Natural killer cell (primary cell): ENCODE results near the gene MMEL1. TPM values are rescaled to one million over a fixed set of nuclear protein-coding genes. Genes with fewer than 3 reads are reported as not detected.

Experiments used
- ATAC-seq, 3 donors: fragments of 150-1000 bp in 2 of 3; fragments of 200-7000 bp in 1 of 3; cut with Tn5 transposase; 1 replicate in 1 of 3; 2 replicates in 2 of 3; pipeline ENCODE4 v1.10.0; 2021; ENCODE audit warnings: mild to moderate bottlenecking in 2 of 3, moderate library complexity in 2 of 3
- DNase-seq, 2 donors: peaks; one replicate each; pipeline versions ENCODE4 v3.0.0 to v3.0.0-alpha.2; 2013 to 2021; ENCODE audit warnings: mixed read lengths in 1 of 2
- H3K27ac ChIP-seq: one replicate; pipeline ENCODE4 v1.5.1; 2013; ENCODE audit warnings: mild to moderate bottlenecking, low read length
- H3K27me3 ChIP-seq: one replicate; pipeline ENCODE4 v1.6.1; 2013; ENCODE audit warnings: low read length; ENCODE audit not compliant: control insufficient read depth, insufficient read depth
- H3K36me3 ChIP-seq: one replicate; pipeline ENCODE4 v1.6.1; 2013; ENCODE audit warnings: low read length; ENCODE audit not compliant: control insufficient read depth, insufficient read depth
- H3K4me1 ChIP-seq: one replicate; pipeline ENCODE4 v1.6.1; 2013; ENCODE audit warnings: low read length; ENCODE audit not compliant: control insufficient read depth, insufficient read depth
- H3K4me3 ChIP-seq: one replicate; pipeline ENCODE4 v1.5.1; 2013; ENCODE audit warnings: low read length
- H3K9me3 ChIP-seq: one replicate; pipeline ENCODE4 v1.6.1; 2013; ENCODE audit warnings: low read length; ENCODE audit not compliant: control insufficient read depth, insufficient read depth
- H3K27ac Mint-ChIP-seq, 2 donors: one replicate each; pipeline ENCODE4 v1.8.0; 2022; ENCODE audit warnings: mild to moderate bottlenecking in 2 of 2, mixed read lengths in 2 of 2, moderate library complexity in 1 of 2
- H3K27me3 Mint-ChIP-seq, 2 donors: one replicate each; pipeline ENCODE4 v1.8.0; 2022; ENCODE audit warnings: low read depth in 2 of 2, mixed read lengths in 2 of 2
- H3K36me3 Mint-ChIP-seq: one replicate; pipeline ENCODE4 v1.8.0; 2022; ENCODE audit warnings: mixed read lengths
- H3K4me1 Mint-ChIP-seq, 2 donors: one replicate each; pipeline ENCODE4 v1.8.0; 2022; ENCODE audit warnings: mixed read lengths in 2 of 2
- H3K4me3 Mint-ChIP-seq: one replicate; pipeline ENCODE4 v1.8.0; 2022; ENCODE audit warnings: mild to moderate bottlenecking, moderate library complexity, mixed read lengths
- H3K9me3 Mint-ChIP-seq, 2 donors: one replicate each; pipeline ENCODE4 v1.8.0; 2022; ENCODE audit warnings: mixed read lengths in 2 of 2
- WGBS: methylation state at CpG from one replicate; pipeline ENCODE4 v1.1.7; 2013; ENCODE audit warnings: missing lambda C conversion rate; ENCODE audit not compliant: insufficient coverage; 5-methylcytosine and 5-hydroxymethylcytosine counted together
- intact Hi-C: fragments of 100-400 bp; cut with micrococcal nuclease; formaldehyde crosslinking; loops from one replicate; pipeline ENCODE4 v1.14.2; 2022
- total RNA-seq, 4 donors: library from RNA; stranded (reverse); fragments of 120-200 nt in 1 of 4; gene quantifications; one replicate each; pipeline versions ENCODE4 v1.2.3 to v1.2.4, GENCODE V29; 2013 to 2022
- TF ChIP-seq, protein P1 (sequence below): fragments of 200-600 bp; IDR thresholded peaks from one replicate; pipeline ENCODE4 v1.8.0; 2022; ENCODE audit warnings: antibody characterized with exemption

MMEL1 gene
- total RNA-seq, 3 donors from 2014 or later (not counting 1 experiment from before 2014, with no cell fraction given) = 1.3 to 2.0 TPM; not detected in 1

DNA sequence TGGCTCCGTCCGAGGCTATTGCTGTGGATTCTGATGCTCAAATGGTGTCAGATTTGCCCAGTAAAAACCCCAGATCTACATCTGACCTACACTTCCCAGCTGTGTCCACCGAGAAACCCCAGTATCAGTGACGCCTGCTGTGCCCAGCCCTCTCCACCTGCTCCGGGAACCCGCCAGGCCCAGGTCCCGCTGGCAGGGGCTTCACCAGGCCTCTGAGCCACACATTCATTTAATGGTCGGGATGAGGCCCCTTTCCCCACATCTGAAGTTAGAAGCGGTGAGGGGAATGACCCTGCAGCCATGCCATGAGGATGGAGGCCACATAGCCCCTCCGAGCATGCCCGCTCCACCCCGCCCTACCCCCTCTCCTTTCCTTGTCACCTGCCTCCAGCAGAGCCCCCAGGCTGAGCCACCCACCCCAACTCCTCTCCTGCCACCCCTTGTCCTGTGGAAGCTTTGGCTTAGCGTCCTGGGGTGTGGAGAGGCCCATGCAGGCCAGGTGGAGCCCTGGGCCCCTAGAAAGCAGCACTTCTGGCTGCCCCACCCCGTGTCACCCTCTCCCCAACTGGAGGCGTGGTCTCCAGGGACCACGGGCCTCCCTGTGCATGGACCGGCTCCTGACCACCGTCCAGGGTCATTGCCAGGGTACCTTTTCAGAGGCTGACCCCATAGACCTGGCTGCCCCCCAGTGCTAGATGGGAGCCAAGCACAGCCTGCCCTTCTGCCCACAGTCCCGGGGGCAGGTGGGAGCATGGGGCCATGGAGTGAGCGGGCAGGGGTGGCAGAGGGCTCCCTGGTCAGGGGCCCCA lies 68.6 kb downstream of the MMEL1 start:
- H3K27me3 Mint-ChIP-seq = no peaks in the 10 kb centered on the region
- Histone ChIP-seq H3K27me3 (no peaks in the 10 kb centered on the region), H3K4me3 (no peak overlapping the region), H3K36me3 (peaks cover 42% of the 10 kb centered on the region), H3K9me3 (no peaks in the 10 kb centered on the region), H3K4me1 (peaks cover 5% of the 10 kb centered on the region), H3K27ac (no peak overlapping the region)
- peak overlapping the region; percentile 29 to 45 for H3K27ac Mint-ChIP-seq
- no peaks in the 10 kb centered on the region for H3K9me3 Mint-ChIP-seq
- H3K4me1 Mint-ChIP-seq = peaks cover 0 to 17% of the 10 kb centered on the region in 2 donors
- TF ChIP-seq, protein P1, sequence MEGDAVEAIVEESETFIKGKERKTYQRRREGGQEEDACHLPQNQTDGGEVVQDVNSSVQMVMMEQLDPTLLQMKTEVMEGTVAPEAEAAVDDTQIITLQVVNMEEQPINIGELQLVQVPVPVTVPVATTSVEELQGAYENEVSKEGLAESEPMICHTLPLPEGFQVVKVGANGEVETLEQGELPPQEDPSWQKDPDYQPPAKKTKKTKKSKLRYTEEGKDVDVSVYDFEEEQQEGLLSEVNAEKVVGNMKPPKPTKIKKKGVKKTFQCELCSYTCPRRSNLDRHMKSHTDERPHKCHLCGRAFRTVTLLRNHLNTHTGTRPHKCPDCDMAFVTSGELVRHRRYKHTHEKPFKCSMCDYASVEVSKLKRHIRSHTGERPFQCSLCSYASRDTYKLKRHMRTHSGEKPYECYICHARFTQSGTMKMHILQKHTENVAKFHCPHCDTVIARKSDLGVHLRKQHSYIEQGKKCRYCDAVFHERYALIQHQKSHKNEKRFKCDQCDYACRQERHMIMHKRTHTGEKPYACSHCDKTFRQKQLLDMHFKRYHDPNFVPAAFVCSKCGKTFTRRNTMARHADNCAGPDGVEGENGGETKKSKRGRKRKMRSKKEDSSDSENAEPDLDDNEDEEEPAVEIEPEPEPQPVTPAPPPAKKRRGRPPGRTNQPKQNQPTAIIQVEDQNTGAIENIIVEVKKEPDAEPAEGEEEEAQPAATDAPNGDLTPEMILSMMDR = no peak
- intact Hi-C loops = no loop called here
- DNase-seq = no peak
- WGBS = 84% methylated on average over 20 of the region's 20 CpGs
- ATAC-seq = no peak
- no peak overlapping the region for H3K4me3 Mint-ChIP-seq
- H3K36me3 Mint-ChIP-seq = no peaks in the 10 kb centered on the region

DNA sequence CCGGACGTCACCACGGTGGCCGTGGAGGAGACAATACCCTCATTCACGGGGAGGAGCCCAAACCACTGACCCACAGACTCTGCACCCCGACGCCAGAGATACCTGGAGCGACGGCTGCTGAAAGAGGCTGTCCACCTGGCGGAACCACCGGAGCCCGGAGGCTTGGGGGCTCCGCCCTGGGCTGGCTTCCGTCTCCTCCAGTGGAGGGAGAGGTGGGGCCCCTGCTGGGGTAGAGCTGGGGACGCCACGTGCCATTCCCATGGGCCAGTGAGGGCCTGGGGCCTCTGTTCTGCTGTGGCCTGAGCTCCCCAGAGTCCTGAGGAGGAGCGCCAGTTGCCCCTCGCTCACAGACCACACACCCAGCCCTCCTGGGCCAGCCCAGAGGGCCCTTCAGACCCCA lies 69.6 kb downstream of the MMEL1 start:
- Mint-ChIP-seq H3K9me3 (no peaks in the 10 kb centered on the region), H3K27ac (peak overlapping the region in 1 of 2 donors; percentile 45), H3K4me1 (peaks cover 5 to 23% of the 10 kb centered on the region in 2 donors), H3K27me3 (no peaks in the 10 kb centered on the region), H3K4me3 (no peak overlapping the region), H3K36me3 (no peaks in the 10 kb centered on the region)
- DNase-seq (no peak), ATAC-seq (no peak)
- H3K9me3 ChIP-seq = no peaks in the 10 kb centered on the region
- H3K4me3 ChIP-seq = no peak overlapping the region
- 94% methylated on average over 18 of the region's 18 CpGs for WGBS
- TF ChIP-seq, protein P1 = no peak
- no peak overlapping the region for H3K27ac ChIP-seq
- peaks cover 50% of the 10 kb centered on the region for H3K36me3 ChIP-seq
- intact Hi-C loops = no loop called here
- peaks cover 11% of the 10 kb centered on the region for H3K4me1 ChIP-seq
- H3K27me3 ChIP-seq = no peaks in the 10 kb centered on the region

DNA sequence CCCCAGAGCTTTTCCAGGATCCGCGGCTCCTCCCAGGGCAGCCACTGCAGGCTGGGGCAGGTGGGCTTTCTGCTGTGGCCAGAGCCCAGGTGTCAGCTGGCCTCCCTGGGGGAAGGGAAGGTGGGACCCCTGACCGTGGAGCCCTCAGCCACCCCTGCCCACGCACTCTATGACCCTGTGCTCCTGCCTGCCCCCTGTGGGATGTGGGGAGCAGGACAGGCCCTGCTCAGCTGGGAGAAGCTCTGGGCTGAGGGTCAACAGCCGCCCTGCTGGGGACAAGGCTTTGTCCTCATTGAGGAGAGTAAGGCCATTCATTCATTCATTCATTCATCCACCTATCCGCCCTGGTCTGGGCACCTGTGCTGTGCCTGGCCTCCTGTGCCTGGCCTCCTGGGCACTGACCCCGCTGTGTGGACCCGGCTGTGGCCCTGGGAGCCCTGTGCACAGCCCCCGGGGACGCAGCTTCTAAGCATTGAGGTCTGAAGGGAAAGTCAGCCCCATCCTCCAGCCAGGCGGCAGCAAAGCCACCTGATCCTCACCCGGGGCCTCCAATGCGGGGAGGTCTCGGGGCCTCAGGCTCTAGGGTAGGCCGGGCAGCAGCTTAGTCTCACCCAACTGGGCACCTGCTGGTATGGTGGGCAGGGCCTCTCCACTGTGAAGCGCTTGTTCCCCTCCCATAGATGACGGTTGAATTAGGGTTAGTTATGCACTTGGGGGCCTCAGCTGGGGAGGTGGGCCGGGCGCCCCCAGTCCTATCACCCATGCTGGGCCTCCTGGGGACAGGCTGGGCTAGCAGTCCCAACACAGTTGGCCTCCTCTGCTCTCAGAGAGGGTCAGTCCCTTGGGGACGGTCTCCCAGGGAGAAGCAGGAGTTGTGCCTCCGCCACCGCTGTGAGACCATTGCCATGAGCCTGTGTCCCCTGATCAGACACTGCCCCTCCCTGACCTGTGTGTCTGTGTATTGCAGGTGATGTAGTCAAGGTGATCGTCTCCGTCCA lies 70.6 kb downstream of the MMEL1 start:
- no peak overlapping the region for H3K4me3 Mint-ChIP-seq
- DNase-seq = peak in 1 of 2 donors; percentile 55
- no peak overlapping the region for H3K4me3 ChIP-seq
- no peak overlapping the region for H3K27ac Mint-ChIP-seq
- H3K36me3 ChIP-seq = peaks cover 54% of the 10 kb centered on the region
- intact Hi-C loops = no loop called here
- H3K36me3 Mint-ChIP-seq = no peaks in the 10 kb centered on the region
- no peaks in the 10 kb centered on the region for H3K27me3 Mint-ChIP-seq
- no peaks in the 10 kb centered on the region for H3K9me3 Mint-ChIP-seq
- peaks cover 5 to 29% of the 10 kb centered on the region in 2 donors for H3K4me1 Mint-ChIP-seq
- WGBS = 95% methylated on average over 22 of the region's 24 CpGs
- H3K27ac ChIP-seq = no peak overlapping the region
- H3K27me3 ChIP-seq = no peaks in the 10 kb centered on the region
- TF ChIP-seq, protein P1 = peak; percentile 44
- peaks cover 21% of the 10 kb centered on the region for H3K4me1 ChIP-seq
- peak in 2 of 3 donors; percentile 52 to 62 for ATAC-seq
- no peaks in the 10 kb centered on the region for H3K9me3 ChIP-seq
